Measurements from ENCODE around the gene PET117.
"Not testable (repeated sequence)": the region's sequence is repeated elsewhere in the genome, so short reads cannot be mapped to it uniquely, and the experiment has no call there.

Gene PET117

DNA sequence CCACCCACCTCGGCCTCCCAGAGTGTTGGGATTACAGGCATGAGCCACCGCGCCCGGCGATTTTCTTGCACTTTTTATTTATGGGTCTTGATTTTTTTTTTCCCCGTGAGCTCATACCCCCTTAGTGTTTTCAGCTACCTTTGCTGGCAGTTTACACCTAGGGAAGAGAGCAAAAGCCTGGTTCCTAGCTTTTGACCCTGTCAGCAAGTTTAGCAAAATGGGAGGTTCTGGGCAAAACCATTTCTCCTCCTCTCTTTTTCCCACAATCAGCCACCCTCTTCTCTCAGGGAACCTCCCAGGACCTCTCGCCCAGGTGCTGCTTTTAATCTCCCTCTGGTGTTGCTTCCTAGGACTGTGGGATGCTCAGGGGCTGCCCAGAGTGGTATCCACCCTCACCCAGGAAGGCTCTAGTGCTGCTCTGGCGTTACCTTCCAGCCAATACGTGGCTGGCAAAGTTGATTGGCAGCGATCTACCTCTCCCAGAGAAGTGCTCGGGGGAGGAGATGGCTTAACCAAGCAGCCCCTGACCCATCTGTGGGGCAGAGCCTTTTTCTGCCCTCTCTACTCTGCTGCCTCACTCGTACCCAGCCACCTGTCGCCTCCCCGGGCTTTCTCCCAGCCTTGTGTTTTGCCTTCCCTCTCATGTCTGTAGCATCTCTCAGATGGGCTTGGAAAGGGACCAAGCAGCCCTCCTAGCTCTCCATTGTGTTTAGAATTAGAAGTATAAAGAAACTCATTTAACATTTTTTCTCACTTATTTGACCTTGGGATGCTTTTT, 37.4 kb downstream of the PET117 start:
- TF ChIP-seq, protein P1, sequence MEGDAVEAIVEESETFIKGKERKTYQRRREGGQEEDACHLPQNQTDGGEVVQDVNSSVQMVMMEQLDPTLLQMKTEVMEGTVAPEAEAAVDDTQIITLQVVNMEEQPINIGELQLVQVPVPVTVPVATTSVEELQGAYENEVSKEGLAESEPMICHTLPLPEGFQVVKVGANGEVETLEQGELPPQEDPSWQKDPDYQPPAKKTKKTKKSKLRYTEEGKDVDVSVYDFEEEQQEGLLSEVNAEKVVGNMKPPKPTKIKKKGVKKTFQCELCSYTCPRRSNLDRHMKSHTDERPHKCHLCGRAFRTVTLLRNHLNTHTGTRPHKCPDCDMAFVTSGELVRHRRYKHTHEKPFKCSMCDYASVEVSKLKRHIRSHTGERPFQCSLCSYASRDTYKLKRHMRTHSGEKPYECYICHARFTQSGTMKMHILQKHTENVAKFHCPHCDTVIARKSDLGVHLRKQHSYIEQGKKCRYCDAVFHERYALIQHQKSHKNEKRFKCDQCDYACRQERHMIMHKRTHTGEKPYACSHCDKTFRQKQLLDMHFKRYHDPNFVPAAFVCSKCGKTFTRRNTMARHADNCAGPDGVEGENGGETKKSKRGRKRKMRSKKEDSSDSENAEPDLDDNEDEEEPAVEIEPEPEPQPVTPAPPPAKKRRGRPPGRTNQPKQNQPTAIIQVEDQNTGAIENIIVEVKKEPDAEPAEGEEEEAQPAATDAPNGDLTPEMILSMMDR (IDR thresholded peaks at IDR 0.05; ENCODE audit: low read depth, low read length, missing control alignments), result no peak
- no peak overlapping the region for H3K4me3 ChIP-seq (replicated peaks; ENCODE audit: low read depth, low read length)
- no peak for DNase-seq (ENCODE audit: extremely low read depth, low read depth)

DNA sequence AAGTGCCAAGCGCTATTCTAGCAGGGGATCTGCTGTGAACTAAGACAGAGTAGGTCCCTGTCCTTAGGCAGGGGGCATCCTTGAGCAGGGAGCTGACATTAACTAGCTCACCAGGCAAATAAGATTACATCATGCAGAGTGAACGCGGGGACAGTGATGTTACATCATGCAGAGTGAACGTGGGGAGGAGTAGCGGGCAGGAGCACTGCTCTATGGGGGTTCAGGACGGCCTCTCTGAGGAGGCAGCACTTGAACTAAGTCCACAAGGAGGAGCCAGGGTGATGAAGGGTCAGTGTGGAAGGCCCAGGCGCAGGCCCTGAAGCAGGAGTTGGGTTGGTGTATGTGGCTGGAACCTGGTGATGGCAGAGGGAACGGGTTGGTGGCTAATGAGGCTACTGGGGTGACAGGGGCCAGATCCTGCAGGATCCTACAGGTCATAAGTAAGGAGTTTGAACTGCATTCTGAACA, 38.7 kb downstream of the PET117 start:
- no peak for DNase-seq (ENCODE audit: extremely low read depth, low read depth)
- TF ChIP-seq, protein P1 (IDR thresholded peaks at IDR 0.05; ENCODE audit: low read depth, low read length, missing control alignments), result no peak
- no peak overlapping the region for H3K4me3 ChIP-seq (replicated peaks; ENCODE audit: low read depth, low read length)

GRCh38 chr20:18180366-18180765, 42.7 kb downstream of the PET117 start:
- DNase-seq (ENCODE audit: extremely low read depth, low read depth); H3K4me3 ChIP-seq (replicated peaks; ENCODE audit: low read depth, low read length): not testable (repeated sequence)

GRCh38 chr20:18180815-18181214, 43.2 kb downstream of the PET117 start:
- TF ChIP-seq, protein P1 (IDR thresholded peaks at IDR 0.05; ENCODE audit: low read depth, low read length, missing control alignments), result no peak
- DNase-seq (ENCODE audit: extremely low read depth, low read depth), result no peak
- no peak overlapping the region for H3K4me3 ChIP-seq (replicated peaks; ENCODE audit: low read depth, low read length)

DNA sequence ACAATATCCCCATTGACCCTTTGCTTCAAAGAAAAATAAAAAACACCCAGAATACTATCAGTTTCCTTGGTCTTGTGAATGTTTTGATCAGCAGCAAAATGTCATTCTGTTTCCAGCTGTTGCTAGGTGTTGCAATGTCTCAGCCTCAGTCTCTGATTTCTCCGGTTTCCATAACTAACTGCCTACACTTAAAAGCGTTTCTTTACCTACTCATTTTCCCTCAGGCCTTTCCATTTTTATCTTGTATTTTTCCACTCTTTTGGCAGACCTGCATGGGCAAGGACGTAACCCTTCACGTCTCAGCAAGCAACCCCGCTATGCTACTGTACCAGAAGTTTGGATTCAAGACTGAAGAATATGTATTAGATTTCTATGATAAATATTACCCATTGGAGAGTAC, 49.4 kb downstream of the PET117 start:
- DNase-seq (ENCODE audit: extremely low read depth, low read depth), result no peak
- no peak overlapping the region for H3K4me3 ChIP-seq (replicated peaks; ENCODE audit: low read depth, low read length)
- TF ChIP-seq, protein P1 (IDR thresholded peaks at IDR 0.05; ENCODE audit: low read depth, low read length, missing control alignments), result no peak

DNA sequence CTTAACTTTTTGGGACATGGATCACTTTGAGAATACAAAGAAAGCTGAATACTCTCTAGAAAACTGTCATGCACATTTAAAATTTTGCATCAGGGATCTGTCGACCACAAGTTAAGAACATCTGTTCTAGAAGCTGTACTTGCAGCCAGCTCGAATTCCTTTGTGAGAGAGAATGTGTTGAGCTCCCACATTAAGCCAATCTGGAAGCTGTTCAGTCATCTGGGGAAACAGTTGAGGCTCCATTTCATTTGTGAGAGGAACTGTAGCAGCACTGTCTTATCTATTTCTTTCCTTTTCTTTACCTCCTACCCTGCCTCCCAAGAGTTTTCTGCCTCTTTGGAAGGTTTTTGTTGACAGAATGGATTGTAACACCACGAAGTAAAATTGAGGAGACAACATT, 50.8 kb downstream of the PET117 start:
- DNase-seq (ENCODE audit: extremely low read depth, low read depth), result no peak
- TF ChIP-seq, protein P1 (IDR thresholded peaks at IDR 0.05; ENCODE audit: low read depth, low read length, missing control alignments), result no peak
- H3K4me3 ChIP-seq (replicated peaks; ENCODE audit: low read depth, low read length), result no peak overlapping the region

DNA sequence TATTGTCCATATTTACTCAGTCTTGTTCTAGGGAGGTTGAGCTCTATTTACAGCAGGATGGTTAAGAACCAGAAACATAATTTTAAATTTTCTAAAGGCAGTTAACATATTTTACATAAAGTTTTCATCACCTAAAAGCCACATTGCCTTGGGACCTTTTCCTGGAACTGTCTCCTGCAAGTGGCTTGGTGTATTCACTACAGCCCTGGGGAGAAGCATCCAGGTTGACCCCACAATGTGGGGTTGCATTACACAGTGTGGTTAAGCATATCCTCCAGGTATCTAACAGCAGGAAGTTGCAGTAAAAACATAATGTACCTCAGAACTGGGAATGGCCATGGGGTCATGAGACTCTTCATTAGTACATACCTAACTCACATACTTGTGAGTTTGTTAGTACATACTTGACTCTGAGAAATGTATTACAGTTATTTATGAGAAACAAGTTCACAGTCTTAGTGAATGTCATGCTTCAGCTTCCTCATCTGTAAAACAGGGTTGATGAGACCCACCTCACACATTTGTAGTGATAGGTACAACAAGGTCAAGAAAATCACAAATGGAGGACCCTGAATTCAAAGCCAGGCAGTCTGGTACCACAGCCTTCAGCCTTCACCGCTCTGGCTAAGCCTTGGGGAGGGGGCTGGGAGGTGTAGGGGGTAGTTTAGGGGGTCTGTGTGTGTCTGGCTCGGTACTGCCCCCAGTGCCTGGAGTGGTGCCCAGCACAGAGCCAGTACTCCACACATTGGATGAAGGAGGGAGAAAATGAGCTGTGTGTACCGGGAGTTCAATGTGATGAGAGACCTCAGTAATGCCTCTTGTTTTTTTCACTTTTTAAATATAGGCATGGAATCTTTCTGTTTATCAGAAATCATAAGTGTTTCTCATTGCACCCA, 52.9 kb downstream of the PET117 start:
- no peak overlapping the region for H3K4me3 ChIP-seq (replicated peaks; ENCODE audit: low read depth, low read length)
- DNase-seq (ENCODE audit: extremely low read depth, low read depth), result no peak
- TF ChIP-seq, protein P1 (IDR thresholded peaks at IDR 0.05; ENCODE audit: low read depth, low read length, missing control alignments), result no peak

All from HFF-Myc (cell line).